NCI-H2196 (cell line): ENCODE measurements around the gene ZNF484.
"Not testable (repeated sequence)": the region's sequence is repeated elsewhere in the genome, so short reads cannot be mapped to it uniquely, and the experiment has no call there.

Source experiments
- DNase-seq: peaks from one replicate; lab custom pipeline; 2025; ENCODE audit not compliant: unreplicated experiment; lab: John Stamatoyannopoulos, UW

The ZNF484 gene

GRCh38 chr9:92864152-92864551 lies 13.7 kb downstream of the ZNF484 start:
- DNase-seq: no peak

GRCh38 chr9:92860867-92861266 lies 17.0 kb downstream of the ZNF484 start:
- no peak for DNase-seq

DNA sequence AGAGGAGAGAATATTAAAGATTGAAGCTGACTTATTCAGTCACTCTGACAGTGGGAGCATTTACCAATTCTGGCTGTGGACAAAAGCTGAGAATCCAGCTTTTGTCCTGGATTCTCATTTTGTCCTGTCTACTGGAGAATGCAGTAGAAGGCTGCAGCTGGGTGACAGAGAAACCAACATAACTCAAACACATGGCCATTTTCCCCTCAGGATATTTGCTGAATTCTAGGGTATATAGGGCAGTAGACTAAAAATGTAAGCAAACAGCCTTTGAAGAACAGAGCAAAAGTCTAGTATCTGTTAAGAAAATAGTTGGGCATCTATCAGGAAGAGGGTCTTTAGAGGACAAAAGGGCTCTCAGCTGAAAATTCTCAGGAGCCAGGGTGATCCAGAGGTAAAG lies 20.6 kb downstream of the ZNF484 start:
- no peak for DNase-seq

DNA sequence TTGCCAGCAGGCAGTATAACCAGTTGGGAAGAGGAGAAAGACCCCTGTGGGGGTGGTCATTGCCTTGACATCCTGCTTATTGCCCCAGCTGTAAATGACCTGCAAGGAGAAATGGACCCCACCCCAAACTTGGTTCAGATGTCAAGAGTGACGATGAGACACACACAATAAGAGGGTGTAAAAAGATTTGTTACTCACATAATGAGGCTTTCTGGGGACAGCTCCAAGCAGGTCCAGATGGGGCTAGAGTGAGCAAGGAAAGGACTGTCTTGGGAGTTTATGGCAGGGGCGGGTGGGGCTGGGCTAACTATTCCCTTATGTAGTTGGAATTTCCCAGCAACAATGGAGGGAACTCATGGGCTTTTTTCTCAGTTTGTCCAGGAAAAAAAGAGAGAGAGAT lies 24.1 kb downstream of the ZNF484 start:
- DNase-seq: no peak

DNA sequence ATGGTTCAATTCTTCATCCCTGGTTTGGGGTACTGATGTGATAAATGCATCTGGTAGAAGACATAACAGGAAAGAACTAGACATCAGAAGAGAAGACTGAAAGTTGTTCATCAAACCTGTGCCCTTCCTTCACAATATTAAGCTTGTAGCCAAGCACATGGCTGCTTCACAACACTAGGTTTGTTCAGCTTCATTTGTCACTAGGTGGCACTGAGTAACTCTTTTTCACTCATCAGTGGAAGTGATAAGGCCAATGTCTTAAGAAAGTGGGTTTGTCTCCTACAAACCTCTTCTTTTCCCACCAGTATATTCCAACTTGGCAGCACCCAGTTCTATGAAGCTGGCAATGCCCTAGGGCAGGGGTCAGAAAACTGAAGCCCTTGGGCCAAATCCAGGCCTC lies 26.9 kb downstream of the ZNF484 start:
- no peak for DNase-seq

- DNase-seq: not testable (repeated sequence)
These were observed 29.1 kb downstream of the ZNF484 start for GRCh38 chr9:92848740-92849139.

DNA sequence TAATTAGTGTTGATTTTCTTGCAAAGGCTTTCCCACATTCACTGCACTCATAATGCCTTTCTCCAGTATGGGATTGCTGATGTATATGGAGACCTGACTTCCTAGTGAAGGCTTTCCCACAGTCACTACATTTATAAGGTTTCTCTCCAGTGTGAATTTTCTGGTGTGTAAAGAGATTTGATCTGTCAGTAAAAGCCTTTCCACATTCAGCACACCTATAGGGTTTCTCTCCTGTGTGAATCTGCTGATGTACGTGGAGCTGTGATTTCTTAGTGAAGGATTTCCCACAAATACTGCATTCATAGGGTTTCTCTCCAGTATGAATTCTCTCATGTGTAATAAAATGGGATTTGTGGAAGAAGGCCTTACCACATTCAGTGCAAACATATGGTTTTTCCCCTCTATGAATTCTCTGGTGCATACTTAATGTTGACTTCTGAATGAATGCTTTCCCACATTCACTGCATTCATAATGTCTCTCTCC lies 31.1 kb downstream of the ZNF484 start:
- no peak for DNase-seq

DNA sequence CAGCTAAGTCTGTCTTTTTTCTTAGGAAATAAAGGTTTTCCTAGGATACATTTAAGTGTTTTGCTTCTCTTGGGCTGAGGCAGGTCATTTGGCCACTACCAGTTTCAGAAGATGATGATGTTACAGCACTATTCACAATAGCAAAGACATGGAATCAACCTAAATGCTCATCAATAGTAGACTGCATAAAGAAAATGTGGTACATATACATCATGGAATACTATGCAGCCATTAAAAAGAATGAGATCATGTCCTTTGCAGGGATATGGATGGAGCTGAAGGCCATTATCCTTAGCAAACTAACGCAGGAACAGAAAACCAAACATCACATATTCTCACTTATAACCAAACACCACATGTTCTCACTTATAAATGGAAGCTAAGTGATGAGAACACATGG lies 39.4 kb downstream of the ZNF484 start:
- DNase-seq: not testable (repeated sequence)

DNA sequence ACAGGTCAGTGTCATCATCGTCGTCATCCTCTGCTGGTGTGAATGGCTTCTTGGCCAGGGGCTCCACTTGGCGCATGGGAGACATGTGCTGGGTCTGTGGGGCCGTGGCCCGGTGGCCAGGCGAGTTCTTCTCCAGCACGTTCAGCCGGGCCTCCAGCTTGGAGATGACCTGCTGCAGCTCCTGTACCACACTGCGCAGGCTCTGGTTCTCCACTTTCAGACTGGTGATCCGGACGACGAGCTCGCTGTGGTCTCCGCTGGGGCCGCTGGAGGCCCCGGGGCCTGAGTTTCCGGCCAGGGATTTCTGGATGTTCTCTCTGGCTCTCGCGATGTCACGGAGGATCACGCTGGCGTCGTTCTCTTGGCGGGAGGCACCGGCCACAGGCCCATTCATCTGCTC lies 40.6 kb downstream of the ZNF484 start:
- DNase-seq: no peak

DNA sequence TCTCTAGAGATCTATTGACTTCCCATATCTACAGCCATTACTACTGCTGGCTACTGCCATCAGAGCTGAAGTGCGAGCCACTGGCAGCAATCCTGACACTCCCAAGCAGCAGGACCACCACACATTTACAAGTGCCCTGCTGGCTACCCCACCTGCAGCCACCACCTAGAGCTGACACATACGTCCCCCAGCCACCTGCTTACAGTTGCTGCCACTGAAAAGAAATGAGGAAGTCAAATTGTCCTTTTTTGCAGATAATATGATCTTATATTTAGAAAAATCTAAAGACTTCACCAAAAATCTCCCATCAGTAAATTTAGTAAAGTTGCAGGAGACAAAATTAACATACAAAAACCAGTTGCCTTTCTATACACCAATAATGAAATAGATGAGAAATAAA lies 48.4 kb downstream of the ZNF484 start:
- no peak for DNase-seq

- DNase-seq: not testable (repeated sequence)
These were observed 52.8 kb downstream of the ZNF484 start for GRCh38 chr9:92825065-92825464.

DNA sequence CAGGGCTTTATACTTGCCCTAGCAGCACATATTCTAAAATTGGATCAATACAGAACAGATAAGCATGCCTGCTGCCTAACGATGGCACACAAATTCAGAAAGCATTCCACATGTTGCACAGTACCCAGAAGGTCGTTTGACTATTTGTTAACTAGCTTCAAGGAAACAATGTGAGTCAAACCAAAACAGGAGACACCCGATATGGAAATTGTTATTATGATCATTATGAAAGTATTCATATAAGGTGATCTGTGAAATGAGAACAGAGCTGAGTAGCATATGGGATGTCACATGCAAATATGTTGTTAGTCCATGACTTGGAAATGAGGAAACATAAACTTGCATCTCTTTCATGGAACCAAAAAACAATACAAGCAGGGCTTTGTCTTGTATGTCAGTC lies 56.9 kb downstream of the ZNF484 start:
- no peak for DNase-seq

DNA sequence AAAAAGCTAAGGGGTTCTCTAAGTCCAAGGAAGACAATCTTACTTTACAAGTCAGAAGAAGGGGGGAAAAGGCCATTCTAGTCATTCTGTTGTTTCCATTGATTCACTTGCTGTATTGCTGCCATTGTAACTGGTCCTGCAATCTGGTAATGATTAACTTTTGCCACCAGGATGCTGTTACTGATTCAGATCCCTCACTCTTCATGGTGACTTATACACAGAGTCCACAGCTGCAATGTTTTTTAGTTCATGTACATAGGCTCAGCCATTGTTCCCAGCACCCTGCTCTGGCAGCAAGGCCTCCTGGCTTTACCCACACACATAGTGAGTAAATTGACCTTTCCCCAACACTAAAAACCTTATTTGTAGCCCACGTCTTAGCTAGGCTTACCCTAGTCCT lies 57.9 kb downstream of the ZNF484 start:
- DNase-seq: not testable (repeated sequence)

- DNase-seq: not testable (repeated sequence)
These were observed 68.1 kb downstream of the ZNF484 start for GRCh38 chr9:92809629-92810326.

DNA sequence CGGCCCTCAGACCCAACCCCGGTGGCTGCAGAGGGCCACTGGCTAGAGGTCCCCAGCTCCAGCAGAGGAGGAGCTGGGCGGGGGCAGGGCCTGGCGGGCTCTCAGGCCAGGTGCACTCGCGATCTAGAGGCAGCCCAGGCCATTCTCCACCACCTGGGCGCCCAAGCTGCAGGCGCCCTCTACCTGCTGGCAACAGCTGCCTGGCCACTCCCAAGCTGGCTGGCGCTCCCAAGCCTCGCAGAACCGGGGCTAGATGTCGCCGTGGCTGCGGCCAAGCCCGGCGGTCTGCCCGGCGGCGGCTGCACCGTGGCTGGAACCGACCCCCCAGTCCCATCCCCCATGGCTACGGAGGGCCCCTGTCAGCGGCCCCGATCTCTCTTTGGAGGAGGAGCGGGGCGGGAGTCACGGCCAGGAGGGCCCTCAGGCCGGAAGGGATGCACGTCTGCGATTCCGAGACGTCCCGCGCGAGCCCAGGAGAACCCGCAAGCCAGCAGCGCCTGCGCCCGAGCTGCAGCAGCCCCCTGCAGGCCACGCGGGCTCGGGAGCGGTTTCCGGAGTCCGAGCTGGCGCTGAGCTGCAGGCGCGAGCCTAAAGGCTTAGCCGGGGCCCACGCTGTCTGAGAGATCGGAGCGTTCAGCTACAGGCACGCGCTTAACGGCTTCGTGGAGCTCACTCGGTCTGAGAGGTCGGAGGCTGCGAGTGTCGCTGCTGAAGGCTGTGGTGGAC lies 68.9 kb downstream of the ZNF484 start:
- peak; percentile 67 for DNase-seq

DNA sequence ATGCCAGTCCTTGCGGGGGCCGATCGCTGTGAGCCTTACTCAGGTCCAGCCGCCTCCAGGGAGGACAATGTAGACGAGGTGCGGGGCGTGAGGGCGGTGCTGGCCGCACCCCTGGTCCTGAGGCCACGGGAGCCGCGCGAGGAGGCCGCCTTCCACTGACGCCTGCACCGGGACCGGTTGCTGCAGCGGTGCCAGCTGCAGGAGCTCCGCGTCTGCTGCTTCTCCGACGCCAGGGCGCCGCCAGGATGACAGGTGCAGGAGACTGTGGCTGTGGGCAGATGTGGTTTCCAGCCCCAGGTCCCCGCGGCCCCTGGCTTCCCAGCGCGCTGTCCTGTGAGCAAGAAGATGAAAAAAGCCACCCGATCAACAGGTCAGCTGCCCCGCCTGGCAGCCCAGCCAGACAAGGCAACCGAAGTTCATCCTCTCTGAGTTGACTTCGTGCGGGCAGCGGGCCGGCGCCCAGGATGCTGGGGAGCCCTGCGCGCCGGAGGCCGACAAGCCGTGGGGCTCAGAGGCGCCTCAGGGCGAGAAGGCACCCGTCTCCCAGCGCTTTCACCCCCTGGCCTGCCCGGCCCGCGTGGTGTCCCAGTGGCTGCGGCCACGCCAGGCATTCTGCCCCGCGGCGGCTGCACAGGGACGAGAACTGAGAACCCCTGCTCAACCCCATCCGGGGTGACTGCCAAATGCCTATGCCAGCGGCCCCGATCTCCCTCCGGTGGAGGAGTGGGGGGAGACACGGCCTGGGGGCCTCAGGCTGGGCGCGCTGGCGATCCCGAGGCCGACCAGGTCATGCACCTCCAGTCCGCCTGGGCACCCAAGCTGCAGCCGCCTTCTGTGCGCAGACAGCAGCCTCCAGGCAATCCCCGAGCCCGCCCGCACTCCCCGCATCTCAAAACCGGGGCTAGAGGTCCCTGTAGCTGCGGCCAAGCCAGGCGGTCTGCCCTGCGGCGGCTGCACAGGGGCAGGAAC lies 69.8 kb downstream of the ZNF484 start:
- DNase-seq: peak; percentile 31

DNA sequence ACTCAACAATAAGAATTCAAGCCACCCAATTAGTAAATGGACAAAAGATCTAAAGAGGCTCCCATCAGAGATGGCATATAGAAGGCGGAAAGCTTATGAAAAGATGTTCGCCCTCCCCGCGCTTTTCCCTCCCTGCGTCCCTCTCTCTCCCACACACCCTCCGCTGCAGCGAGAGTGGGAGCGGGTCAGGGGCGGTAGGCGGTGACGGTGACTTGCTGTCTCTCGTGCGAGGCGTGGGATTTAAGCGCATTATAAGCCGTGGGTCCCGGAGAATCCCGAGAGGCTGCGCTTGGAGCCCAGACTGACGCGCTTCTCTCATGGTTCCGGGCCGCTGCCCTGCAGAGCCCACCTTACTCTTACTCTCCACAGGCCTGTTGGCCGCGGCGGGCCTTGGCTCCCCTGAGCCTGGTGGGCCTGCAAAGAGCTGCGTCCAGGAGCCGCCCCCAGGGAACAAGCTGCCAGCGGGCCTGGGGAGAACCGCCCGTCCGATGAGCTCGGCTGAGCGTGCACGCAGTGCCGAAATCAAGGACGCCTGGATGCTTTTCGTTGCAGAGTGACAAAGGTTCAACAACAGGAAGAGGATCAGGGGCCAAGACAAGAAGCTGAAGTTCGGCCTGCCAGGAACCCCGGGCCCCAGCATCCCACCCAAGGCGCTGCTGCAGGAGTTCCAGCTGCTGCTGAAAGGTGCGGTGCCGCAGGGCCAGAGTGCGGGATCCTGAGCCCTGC lies 70.6 kb downstream of the ZNF484 start:
- DNase-seq: no peak

GRCh38 chr9:92804727-92805126 lies 73.1 kb downstream of the ZNF484 start:
- DNase-seq: no peak

DNA sequence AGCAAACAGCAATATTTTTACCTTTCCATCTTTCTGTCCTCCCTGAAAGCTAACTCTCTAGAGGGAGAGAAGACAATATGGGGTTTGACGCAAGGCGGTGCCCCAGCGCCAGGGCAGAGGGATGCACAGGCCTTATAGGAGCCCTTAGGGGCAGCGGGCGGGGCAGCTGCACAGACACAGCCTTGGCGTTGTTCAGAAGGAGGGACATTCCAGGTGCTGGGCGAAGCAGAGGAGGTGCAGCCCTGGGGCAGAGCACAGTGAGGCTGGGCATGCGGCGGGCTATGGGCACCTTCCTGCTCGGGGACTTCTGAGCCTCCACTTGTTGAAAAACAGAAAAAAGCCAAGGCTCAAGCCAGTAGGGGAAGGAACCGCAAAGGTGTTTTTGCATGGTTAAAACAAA lies 79.5 kb downstream of the ZNF484 start:
- no peak for DNase-seq

DNA sequence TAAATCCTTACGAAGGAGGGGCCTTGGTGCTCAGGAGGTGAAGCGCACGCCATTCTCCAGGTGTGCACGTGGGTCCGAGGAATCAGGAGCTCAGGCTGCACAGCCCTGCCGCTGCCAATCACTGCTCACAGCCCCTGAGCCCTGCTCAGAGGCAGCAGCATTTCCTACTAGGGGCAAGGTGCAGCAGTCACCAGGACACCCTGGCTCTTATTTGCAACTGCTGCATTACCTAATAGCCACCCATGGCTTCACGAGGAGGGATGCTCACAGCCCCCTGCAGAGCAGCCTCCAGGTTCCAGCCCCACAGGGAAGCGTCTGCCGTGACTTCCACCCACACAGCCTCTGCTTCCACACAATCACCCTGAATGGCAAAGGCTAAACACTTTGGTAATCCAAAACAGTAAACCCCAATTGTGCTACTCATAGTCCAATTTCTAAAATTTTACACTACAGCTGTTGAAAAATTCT lies 81.5 kb downstream of the ZNF484 start:
- not testable (repeated sequence) for DNase-seq
